Inflammatory macrophage (primary cell): Measurements from ENCODE around the gene SCO1.
A peak's percentile ranks its signal among the peaks of the same experiment; 100 is the strongest.

Source experiments
- DNase-seq, 2 donors: peaks; one replicate each; pipeline ENCODE4 v3.0.0-alpha.2; 2020 to 2022

Gene SCO1

GRCh38 chr17:10652984-10653659, 44.2 kb downstream of the SCO1 start:
- DNase-seq: peak; percentile 69 to 72

DNA sequence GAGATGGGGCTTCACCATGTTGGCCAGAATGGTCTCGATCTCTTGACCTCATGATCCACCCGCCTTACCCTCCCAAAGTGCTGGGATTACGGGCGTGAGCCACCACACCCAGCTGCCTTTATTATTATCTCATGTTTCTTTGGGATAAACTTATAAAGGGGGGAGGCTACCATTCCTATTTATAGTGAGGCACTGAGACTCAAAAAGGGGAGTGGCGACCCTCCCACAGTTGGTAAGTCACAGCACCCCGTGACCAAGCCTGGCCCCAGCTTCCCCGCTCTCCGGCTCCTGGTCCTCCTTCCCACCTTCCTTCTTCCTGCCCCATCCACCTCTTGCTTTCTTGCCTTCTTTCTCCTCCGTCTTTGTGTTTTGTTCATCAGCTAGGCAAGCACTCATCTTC, 45.4 kb downstream of the SCO1 start:
- DNase-seq: no peak

GRCh38 chr17:10649602-10650001, 47.7 kb downstream of the SCO1 start:
- DNase-seq: no peak

DNA sequence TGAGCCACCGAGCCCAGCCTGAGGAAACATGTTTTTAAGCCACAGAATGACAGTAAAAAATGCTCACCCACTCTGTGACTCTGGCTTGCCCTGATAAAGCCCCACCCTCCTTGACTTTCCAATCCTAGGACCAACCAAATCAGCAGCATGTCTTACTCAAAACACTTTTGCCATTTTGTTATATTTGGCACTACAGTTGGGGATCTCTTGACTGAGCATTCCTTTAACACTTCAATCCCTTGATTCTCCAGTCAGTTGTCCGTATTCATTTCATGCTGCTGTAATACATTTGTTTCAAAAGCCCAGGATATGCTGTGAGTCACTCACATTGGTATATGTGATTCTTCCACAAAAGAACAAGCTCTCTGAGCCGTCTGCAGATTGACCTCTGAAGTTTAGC, 48.4 kb downstream of the SCO1 start:
- DNase-seq: no peak

DNA sequence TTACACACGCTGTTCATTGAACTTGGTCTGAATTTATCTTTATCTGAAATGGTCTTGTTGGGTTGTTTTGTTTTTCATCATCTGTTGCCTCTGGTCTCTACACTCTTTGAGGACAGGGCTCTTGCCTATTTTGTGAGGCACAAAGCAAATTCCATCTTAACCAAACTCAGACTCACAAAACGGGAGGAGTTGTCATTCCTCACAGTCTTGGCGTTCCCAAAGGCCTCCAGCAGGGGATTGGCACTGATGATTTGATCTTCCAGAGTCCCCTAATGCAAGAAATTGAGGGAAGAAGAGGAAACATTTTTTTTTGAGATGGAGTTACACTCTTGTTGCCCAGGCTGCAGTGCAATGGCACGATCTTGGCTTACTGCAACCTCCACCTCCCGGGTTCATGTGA, 49.0 kb downstream of the SCO1 start:
- no peak for DNase-seq

DNA sequence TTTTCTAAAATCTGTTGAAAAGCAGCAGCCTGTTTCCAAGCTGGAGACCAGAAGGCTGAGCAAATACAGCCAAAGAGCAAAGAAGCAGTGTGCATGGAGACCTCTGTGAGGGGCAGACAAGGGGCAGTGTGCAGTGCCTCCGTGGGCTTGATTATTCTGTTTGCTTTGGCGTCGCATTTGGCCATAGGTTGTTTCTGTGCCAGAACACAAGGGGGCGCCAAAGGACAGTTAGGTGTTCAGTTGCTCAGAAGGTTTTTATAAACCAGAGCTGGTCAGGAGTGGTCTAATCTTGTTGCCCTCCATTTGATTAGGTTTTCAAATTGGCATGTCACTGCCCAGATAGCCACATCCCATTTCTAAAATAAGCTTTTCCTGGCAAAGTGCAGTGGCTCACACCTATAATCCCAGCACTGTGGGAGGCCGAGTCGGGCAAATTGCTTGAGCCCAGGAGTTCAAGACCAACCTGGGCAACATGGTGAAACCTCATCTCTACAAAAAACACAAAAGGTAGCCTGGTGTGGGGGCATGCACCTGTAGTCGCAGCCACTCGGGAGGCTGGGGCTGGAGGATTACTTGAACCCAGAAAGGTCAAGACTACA, 50.8 kb downstream of the SCO1 start:
- DNase-seq: peak; percentile 57 to 69

DNA sequence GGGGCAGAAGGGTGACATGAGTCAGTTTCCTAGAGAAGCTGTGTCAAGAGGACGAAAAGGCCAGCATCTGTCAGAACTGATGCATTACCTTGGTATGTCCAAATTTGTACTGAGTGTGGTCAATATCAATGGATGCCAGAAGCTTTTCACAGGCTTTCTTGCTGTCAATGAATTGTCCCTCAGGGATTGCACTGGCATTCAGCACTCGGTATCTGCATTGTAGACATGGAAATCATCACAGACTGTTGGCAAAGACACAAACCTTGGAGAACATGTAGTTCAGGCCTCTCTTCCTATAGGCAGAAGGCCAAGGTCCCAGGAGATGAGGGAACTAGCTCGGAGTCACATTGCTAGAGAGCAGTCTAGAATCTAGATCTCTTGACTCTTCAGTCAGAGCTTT, 56.9 kb downstream of the SCO1 start:
- DNase-seq: no peak

GRCh38 chr17:10638151-10638550, 59.2 kb downstream of the SCO1 start:
- no peak for DNase-seq

DNA sequence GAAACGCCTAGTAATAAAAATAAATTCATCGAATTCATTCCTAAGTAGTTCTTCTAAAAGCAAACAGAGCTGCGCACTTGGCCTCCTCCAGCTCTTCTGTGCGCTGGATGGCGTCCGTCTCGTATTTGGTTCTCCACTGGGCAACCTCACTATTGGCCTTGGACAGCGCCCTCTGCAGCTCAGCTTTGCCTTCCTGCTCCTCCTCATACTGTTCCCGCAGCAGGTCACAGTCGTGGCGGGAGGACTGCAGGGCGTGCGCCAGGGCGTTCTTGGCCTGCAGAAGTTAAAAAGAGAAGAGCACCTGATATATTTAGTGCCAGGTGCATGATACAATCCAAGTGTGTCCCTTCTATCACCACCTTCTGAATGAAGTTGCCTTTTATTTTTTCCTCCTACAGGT, 62.0 kb downstream of the SCO1 start:
- DNase-seq: no peak

DNA sequence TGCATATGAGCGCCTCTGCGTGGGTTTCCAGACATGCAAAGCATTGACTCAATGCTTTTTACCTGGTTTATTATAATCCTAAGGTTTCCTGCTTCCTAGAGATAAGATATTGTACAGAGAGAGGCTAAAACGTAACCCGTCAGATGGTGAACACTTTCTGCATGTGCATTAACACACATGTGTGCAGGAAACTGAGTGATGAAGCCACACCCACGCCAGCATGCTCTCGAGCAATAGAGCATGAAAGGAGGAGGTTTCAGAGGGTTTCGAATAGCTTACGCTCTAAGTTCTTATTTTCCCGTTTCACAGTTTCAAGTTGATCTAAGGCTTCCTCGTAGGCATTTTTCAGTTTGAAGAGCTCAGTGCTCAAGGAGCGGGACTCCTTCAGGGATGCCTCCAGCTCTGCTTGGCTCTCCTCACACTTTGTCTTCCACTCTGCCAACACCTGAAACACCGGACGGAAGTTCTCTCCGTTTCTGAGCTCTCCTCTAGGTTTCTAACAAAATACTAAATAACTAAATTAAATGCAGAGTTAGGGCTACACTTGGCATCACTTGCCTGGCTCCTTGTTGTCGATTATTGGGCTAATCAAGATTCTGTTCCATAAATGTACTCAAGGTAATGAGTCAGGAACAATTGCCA, 63.5 kb downstream of the SCO1 start:
- DNase-seq: no peak

DNA sequence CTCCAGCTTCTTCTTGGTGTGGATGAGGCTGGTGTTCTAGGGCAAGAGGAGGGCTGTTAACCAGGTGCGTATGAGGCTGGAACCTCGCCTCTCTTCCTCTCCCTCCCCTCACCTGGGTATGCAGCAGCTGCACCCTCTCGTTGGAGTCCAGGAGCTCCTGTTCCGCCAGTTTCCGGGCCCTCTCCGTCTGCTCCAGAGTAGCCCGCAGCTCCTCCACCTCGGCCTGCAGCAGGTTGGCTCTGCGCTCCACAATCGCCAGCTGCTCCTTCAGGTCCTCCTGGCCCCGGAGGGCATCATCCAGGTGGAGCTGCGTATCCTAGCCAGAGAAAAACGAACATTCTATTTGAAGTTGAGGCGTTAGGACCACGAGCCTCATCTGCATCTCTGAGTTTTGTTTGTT, 65.6 kb downstream of the SCO1 start:
- DNase-seq: no peak

DNA sequence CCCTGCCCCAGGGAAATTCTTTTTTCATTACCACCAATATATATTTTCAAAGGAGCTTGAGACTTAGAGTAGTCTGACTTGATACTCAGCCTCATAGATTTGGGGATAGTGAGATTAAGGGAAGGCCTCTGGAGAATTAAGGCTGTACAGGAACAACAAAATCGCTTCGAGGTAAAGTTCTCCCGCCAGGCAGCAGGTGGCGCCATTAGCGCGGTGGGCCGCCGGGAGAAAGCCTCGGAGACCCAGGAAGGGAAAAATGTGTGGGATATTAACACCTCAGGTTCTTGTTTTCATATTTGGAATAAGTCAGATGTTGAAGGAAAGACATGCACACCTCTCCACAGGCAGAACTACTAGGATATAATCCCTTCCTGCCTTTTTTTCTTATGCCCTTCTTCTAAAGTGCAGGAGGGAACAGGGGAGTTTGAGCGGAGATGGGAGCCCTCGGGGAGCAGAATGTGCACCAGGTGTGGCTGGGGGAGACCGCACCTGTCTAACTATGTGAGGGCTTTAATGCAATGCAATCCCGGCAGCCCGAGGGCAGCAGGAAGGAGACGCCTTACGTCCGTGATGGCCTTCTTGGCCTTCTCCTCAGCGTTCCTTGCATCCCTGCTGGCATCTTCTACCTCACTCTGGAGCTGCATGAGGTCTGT, 66.2 kb downstream of the SCO1 start:
- DNase-seq: peak in 1 of 2 donors; percentile 15

DNA sequence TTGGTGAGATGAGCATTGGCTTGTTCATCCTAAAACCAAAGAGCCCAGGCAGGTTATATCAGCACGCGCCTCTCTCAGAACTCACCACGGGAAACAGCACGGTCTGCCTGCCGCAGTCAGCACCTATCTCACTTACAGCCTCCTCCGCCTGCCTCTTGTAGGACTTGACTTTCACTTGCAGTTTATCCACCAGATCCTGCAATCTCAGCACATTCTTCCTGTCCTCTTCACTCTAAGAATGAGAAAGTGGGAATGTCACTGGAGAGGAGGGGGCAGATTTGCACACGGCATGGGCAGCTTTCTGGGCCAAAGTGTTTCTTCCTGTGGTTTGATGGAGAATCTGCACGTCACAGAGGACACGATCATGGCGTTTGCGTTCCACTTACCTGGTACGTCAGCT, 67.6 kb downstream of the SCO1 start:
- DNase-seq: no peak

DNA sequence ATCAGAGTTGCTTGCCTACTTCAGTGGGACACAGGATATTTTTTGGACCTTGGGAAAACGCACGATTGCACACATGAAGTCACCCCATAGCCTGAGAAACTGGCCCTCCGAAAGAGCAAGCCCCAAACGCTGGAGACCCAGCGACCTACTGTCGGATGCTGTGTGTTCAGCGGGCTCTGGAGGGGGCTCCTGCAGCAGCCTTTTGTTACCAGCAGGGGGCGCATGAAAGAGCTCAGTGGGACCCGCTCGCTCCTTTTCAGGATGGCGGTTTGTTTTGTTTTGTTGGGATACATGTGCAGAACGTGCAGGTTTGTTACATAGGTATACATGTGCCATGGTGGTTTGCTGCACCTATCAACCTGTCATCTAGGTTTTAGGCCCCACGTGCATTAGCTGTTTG, 68.6 kb downstream of the SCO1 start:
- no peak for DNase-seq

DNA sequence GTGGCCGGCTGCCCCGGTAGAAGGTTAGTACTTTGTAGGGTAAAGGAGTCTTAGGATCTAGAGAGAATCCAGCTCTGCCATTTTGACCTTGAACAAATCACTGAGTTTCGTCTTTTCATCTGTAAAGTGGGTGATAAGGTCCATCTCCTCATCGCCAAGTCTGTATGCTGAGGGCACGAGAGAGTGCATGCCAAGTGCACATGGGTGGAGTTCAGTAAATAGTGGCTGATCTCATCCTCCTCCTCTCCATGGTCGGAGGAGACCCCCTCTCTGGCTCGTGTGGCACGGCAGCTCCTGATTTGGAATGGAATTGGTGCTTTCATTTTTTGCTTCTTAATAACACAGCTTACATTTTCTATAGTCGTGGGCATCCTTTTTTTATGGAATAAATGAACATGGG, 70.9 kb downstream of the SCO1 start:
- no peak for DNase-seq

GRCh38 chr17:10624969-10625368, 72.4 kb downstream of the SCO1 start:
- no peak for DNase-seq

DNA sequence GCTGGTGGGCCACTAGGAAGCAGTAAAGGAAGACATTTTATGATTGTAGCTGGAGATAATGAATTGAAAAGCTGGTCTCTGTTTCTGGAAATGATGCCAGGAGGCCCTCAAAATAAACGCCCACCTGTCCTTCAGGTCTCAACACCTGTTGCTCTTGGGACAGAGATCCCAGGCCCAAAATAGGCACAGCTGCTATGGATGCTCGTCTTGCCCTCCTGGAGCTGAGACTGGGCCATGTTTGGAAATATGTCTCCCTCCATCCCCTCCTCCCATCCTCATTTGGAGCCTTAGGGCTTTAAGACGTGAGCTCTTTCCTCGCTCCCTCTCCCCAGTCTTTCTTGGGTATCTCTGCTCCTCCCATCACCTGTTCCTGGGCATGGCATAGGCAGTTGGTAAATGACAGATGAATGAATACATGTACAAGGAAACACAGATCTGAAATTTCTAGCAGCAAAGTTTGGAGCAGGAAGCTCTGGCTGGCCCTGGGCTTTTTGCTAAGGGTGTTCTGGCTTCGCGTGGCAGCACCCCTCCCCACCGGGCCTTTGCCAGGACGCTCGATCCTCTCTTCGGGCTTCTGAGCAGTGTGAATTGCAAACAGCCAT, 73.5 kb downstream of the SCO1 start:
- no peak for DNase-seq

GRCh38 chr17:10622617-10623485, 74.5 kb downstream of the SCO1 start:
- no peak for DNase-seq
